HG03565 (cell line): ENCODE data around the gene GPR146.
"Not testable (repeated sequence)": the region's sequence is repeated elsewhere in the genome, so short reads cannot be mapped to it uniquely, and the experiment has no call there.

Source experiments
- ATAC-seq: cut with Tn5 transposase; IDR thresholded peaks from one replicate; pipeline ENCODE4 v1.9.1; 2021; ENCODE audit warnings: mild to moderate bottlenecking, moderate library complexity; ENCODE audit not compliant: unreplicated experiment

GPR146 gene

GRCh38 chr7:1044189-1045068 is at the start of gene GPR146:
Gene GPR146 (plus strand): TSS chr7:1044546. CDS start chr7:1057516, 12,970 bp downstream.
- ATAC-seq, result peak; percentile 64

- ATAC-seq, result no peak
Observed at GRCh38 chr7:994592-995308, 49.6 kb upstream of the GPR146 start.

- no peak for ATAC-seq
Observed at GRCh38 chr7:995571-995970, 48.8 kb upstream of the GPR146 start.

GRCh38 chr7:996079-996872 is 48.1 kb upstream of the GPR146 start:
- no peak for ATAC-seq

- no peak for ATAC-seq
Observed at GRCh38 chr7:997404-998395, 46.6 kb upstream of the GPR146 start.

GRCh38 chr7:999149-999879 is 45.0 kb upstream of the GPR146 start:
- ATAC-seq, result no peak

- ATAC-seq, result peak; percentile 35
Observed at GRCh38 chr7:999941-1000935, 44.1 kb upstream of the GPR146 start.

GRCh38 chr7:1001069-1001770 is 43.1 kb upstream of the GPR146 start:
- ATAC-seq, result not testable (repeated sequence)

GRCh38 chr7:1002026-1002425 is 42.3 kb upstream of the GPR146 start:
- not testable (repeated sequence) for ATAC-seq

GRCh38 chr7:1002445-1002844 is 41.9 kb upstream of the GPR146 start:
- ATAC-seq, result not testable (repeated sequence)

- no peak for ATAC-seq
Observed at GRCh38 chr7:1004018-1004852, 40.1 kb upstream of the GPR146 start.

GRCh38 chr7:1005303-1005702 is 39.0 kb upstream of the GPR146 start:
- ATAC-seq, result no peak

GRCh38 chr7:1007901-1008300 is 36.4 kb upstream of the GPR146 start:
- ATAC-seq, result no peak

- ATAC-seq, result no peak
Observed at GRCh38 chr7:1008733-1009363, 35.5 kb upstream of the GPR146 start.

GRCh38 chr7:1009747-1010146 is 34.6 kb upstream of the GPR146 start:
- ATAC-seq, result no peak

GRCh38 chr7:1010226-1010625 is 34.1 kb upstream of the GPR146 start:
- ATAC-seq, result no peak
